Measurements from ENCODE around the gene CDADC1.
"Not testable (repeated sequence)": the region's sequence is repeated elsewhere in the genome, so short reads cannot be mapped to it uniquely, and the experiment has no call there.

The CDADC1 gene

DNA sequence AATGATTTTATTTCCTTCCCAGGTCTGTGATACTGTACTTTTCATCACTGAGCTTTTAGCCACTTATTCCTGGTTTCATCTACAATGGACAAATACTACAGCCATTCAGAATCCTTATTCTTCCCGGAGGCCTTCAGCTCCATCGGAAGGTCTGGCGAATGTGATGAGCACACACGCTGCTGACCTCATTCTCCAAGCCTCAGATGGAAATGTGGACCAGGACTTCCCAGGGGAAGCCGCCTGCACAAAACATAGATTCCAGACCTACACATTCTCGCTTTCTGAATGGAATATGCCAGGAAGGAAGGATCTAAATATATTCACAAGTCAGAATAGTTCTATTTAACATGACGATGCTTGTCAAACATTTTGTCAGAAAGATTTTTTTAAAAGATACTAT is 75.6 kb downstream of the CDADC1 start:
- no peak overlapping the region for H3K4me3 ChIP-seq (ENCODE audit: low read depth in 1 of 2, low read length in 2 of 2)
- no peaks in the 10 kb centered on the region for H3K27me3 ChIP-seq (ENCODE audit: control insufficient read depth in 1 of 2, insufficient read depth in 2 of 2, low read length in 2 of 2)
- H3K9ac ChIP-seq (ENCODE audit: low read depth in 1 of 2, low read length in 2 of 2) = no peak overlapping the region
- no peaks in the 10 kb centered on the region for H3K9me3 ChIP-seq (ENCODE audit: control insufficient read depth in 1 of 2, low read length in 2 of 2)
- H3K4me1 ChIP-seq (ENCODE audit: control insufficient read depth in 1 of 2, insufficient read depth in 2 of 2, low read length in 2 of 2) = no peaks in the 10 kb centered on the region
- H3K27ac ChIP-seq (ENCODE audit: low read depth, low read length) = no peak overlapping the region
- H3K36me3 ChIP-seq (ENCODE audit: control insufficient read depth in 1 of 2, insufficient read depth in 2 of 2, low read length in 2 of 2) = no peaks in the 10 kb centered on the region

DNA sequence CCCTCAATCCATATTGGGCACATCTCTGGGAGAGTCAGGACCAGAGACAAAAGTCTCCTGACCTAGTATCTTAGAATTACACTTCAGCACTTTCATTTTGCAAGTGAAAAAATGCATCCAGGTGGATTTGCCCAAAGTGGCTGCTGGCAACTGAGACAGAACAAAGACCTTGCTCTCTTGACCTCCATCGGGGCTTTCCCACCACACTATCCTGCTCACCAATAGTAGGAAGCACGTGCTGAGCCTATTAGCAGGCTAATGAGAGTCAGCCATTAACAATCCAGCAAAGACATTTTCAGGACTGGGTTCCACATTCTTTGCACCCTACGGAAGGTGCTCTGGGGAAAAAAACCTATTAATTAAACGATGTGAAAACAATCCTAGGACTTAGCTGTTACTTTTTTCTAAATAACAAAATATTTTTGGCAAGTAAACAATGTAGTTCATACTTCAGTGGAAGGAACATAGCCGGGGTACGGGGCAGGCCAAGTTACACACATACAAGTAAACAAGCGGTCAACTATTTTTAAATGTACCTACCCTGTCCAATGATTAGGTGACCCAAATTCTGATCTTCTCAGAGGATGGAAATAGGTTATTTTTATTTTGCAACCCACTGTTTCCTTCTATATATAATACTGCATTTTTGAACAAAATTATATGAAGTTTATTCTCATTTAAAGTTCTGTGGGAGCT is 78.6 kb downstream of the CDADC1 start:
- Histone ChIP-seq H3K9me3 (ENCODE audit: control insufficient read depth in 1 of 2, low read length in 2 of 2) (no peaks in the 10 kb centered on the region), H3K9ac (ENCODE audit: low read depth in 1 of 2, low read length in 2 of 2) (no peak overlapping the region), H3K4me1 (ENCODE audit: control insufficient read depth in 1 of 2, insufficient read depth in 2 of 2, low read length in 2 of 2) (no peaks in the 10 kb centered on the region), H3K36me3 (ENCODE audit: control insufficient read depth in 1 of 2, insufficient read depth in 2 of 2, low read length in 2 of 2) (no peaks in the 10 kb centered on the region), H3K4me3 (ENCODE audit: low read depth in 1 of 2, low read length in 2 of 2) (no peak overlapping the region), H3K27me3 (ENCODE audit: control insufficient read depth in 1 of 2, insufficient read depth in 2 of 2, low read length in 2 of 2) (no peaks in the 10 kb centered on the region), H3K27ac (ENCODE audit: low read depth, low read length) (no peak overlapping the region)

DNA sequence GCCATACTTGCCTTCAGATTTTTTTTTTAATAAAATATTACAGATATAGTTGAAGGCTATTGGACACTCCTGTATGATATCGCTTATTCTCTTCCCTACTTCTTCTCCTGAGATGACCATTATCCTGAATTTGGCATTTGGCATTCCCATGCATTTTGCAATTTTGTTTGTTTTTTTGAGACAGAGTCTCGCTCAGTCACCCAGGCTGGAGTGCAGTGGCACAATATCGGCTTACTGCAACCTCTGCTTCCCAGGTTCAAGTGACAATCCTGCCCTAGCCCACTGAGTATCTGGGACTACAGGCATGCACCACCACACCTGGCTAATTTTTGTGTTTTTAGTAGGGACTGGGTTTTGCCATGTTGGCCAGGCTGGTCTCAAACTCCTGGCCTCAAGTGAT is 79.4 kb downstream of the CDADC1 start:
- not testable (repeated sequence) for H3K4me1 ChIP-seq (ENCODE audit: control insufficient read depth in 1 of 2, insufficient read depth in 2 of 2, low read length in 2 of 2); H3K4me3 ChIP-seq (ENCODE audit: low read depth in 1 of 2, low read length in 2 of 2); H3K9me3 ChIP-seq (ENCODE audit: control insufficient read depth in 1 of 2, low read length in 2 of 2); H3K9ac ChIP-seq (ENCODE audit: low read depth in 1 of 2, low read length in 2 of 2); H3K27me3 ChIP-seq (ENCODE audit: control insufficient read depth in 1 of 2, insufficient read depth in 2 of 2, low read length in 2 of 2); H3K27ac ChIP-seq (ENCODE audit: low read depth, low read length); H3K36me3 ChIP-seq (ENCODE audit: control insufficient read depth in 1 of 2, insufficient read depth in 2 of 2, low read length in 2 of 2)

DNA sequence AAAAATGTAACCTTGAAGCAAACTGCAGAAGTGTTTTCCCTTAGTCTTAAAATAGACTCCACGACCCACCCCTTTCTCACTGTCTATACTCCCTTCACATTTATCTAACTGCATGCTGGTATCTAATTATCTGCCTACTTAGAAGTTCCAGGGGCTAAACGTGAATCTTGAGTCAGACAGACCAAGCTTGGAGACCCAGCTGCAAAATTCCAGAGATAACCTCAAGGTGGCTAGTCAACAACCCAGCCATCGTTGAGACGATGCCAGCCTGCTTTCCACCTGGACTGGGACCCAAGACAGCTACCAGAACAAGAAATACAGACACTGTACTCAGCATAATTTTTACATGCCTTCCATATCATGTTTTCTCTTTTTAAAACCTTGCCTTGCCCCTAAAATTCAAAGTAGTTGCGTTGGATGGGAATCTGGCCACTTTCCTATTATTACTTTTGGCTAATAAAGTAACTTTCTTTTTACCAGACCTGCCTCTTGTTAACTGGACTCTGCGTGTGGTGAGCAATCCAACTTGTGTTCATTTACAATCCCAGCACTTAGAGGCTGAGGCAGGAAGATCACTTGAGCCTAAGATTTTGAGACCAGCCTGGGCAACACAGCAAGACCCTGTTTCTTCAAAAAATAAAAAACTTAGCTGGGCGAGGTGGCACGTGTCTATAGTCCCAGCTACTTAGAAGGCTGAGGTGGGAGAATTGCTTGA is 82.3 kb downstream of the CDADC1 start:
- H3K36me3 ChIP-seq (ENCODE audit: control insufficient read depth in 1 of 2, insufficient read depth in 2 of 2, low read length in 2 of 2) = no peaks in the 10 kb centered on the region
- no peaks in the 10 kb centered on the region for H3K4me1 ChIP-seq (ENCODE audit: control insufficient read depth in 1 of 2, insufficient read depth in 2 of 2, low read length in 2 of 2)
- H3K9me3 ChIP-seq (ENCODE audit: control insufficient read depth in 1 of 2, low read length in 2 of 2) = no peaks in the 10 kb centered on the region
- H3K9ac ChIP-seq (ENCODE audit: low read depth in 1 of 2, low read length in 2 of 2) = no peak overlapping the region
- no peak overlapping the region for H3K27ac ChIP-seq (ENCODE audit: low read depth, low read length)
- no peak overlapping the region for H3K4me3 ChIP-seq (ENCODE audit: low read depth in 1 of 2, low read length in 2 of 2)
- no peaks in the 10 kb centered on the region for H3K27me3 ChIP-seq (ENCODE audit: control insufficient read depth in 1 of 2, insufficient read depth in 2 of 2, low read length in 2 of 2)

DNA sequence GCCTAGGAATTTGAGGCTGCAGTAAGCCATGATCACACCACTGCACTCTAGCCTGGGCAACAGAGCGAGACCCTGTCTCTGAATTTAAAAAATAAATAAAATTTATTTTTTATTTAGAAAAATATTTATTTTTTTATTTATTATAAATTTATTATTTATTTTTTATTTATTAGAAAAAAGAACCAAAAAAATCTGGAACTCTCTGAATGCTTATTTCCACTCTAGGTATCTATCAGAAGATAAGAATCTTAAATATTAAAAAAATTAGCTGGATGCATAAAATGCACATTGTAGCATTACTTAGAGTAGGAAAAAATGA is 82.8 kb downstream of the CDADC1 start:
- Histone ChIP-seq H3K9ac (ENCODE audit: low read depth in 1 of 2, low read length in 2 of 2) (no peak overlapping the region), H3K9me3 (ENCODE audit: control insufficient read depth in 1 of 2, low read length in 2 of 2) (no peaks in the 10 kb centered on the region), H3K27me3 (ENCODE audit: control insufficient read depth in 1 of 2, insufficient read depth in 2 of 2, low read length in 2 of 2) (no peaks in the 10 kb centered on the region), H3K4me3 (ENCODE audit: low read depth in 1 of 2, low read length in 2 of 2) (no peak overlapping the region), H3K27ac (ENCODE audit: low read depth, low read length) (no peak overlapping the region), H3K4me1 (ENCODE audit: control insufficient read depth in 1 of 2, insufficient read depth in 2 of 2, low read length in 2 of 2) (no peaks in the 10 kb centered on the region), H3K36me3 (ENCODE audit: control insufficient read depth in 1 of 2, insufficient read depth in 2 of 2, low read length in 2 of 2) (no peaks in the 10 kb centered on the region)

DNA sequence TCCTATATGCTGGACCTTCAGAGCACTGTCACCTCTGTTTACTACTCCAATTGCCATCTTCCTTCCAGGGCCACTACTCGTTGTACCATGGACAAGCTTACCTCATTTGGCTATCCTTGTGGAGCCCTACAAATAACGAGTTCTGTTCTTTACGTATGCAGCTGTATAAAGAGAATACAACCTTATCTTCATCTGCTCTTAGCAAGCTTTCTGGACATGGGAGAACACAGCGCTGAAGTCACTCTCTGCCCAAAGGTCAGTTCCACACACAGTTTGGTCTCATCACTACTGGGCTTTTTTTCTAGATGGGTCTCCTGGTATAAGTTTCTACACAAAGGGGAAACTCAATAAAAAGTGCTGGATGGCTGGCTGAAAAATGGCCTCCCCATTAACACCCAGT is 88.9 kb downstream of the CDADC1 start:
- Histone ChIP-seq H3K27ac (ENCODE audit: low read depth, low read length) (no peak overlapping the region), H3K4me3 (ENCODE audit: low read depth in 1 of 2, low read length in 2 of 2) (no peak overlapping the region), H3K9me3 (ENCODE audit: control insufficient read depth in 1 of 2, low read length in 2 of 2) (no peaks in the 10 kb centered on the region), H3K4me1 (ENCODE audit: control insufficient read depth in 1 of 2, insufficient read depth in 2 of 2, low read length in 2 of 2) (no peaks in the 10 kb centered on the region), H3K36me3 (ENCODE audit: control insufficient read depth in 1 of 2, insufficient read depth in 2 of 2, low read length in 2 of 2) (no peaks in the 10 kb centered on the region), H3K27me3 (ENCODE audit: control insufficient read depth in 1 of 2, insufficient read depth in 2 of 2, low read length in 2 of 2) (no peaks in the 10 kb centered on the region), H3K9ac (ENCODE audit: low read depth in 1 of 2, low read length in 2 of 2) (no peak overlapping the region)

DNA sequence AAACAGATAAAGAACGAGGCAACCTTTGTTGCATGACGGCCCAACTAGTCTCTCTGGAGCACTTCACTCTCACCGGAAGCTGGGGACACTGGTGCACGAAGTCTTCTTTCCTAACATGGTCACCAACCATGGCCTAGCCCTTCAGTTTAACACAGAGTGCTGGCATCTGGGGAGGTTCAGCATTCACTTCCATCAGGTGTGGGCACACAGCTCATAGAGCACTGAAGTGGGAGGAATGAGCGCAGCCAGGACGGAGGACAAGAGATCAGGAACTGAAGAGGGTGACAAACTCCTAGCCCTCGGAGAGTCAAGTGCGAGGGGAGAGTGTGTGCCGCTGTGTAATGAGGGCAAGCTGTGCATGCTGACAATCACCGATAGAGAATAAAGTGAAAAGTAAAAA is 92.4 kb downstream of the CDADC1 start:
- Histone ChIP-seq H3K4me3 (ENCODE audit: low read depth in 1 of 2, low read length in 2 of 2) (no peak overlapping the region), H3K27ac (ENCODE audit: low read depth, low read length) (no peak overlapping the region), H3K9ac (ENCODE audit: low read depth in 1 of 2, low read length in 2 of 2) (no peak overlapping the region), H3K36me3 (ENCODE audit: control insufficient read depth in 1 of 2, insufficient read depth in 2 of 2, low read length in 2 of 2) (no peaks in the 10 kb centered on the region), H3K4me1 (ENCODE audit: control insufficient read depth in 1 of 2, insufficient read depth in 2 of 2, low read length in 2 of 2) (no peaks in the 10 kb centered on the region), H3K27me3 (ENCODE audit: control insufficient read depth in 1 of 2, insufficient read depth in 2 of 2, low read length in 2 of 2) (no peaks in the 10 kb centered on the region), H3K9me3 (ENCODE audit: control insufficient read depth in 1 of 2, low read length in 2 of 2) (no peaks in the 10 kb centered on the region)

DNA sequence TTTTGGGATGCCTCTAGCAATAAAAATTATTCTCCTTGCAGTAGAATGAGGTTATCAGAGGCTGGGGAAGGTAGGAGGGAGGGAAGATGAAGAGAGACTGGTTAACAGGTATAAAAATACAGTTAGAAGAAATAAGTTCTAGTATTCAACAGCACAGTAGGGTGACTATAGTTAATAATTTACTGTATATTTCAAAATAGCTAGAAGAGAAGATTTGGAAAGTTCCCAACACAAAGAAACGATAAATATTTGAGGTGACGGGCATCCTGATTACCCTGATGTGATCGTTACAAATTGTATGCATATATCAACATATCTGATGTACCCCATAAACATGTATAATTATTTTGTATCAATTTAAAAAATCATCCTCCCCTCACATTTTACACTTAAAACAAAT is 93.8 kb downstream of the CDADC1 start:
- no peak overlapping the region for H3K9ac ChIP-seq (ENCODE audit: low read depth in 1 of 2, low read length in 2 of 2)
- no peaks in the 10 kb centered on the region for H3K4me1 ChIP-seq (ENCODE audit: control insufficient read depth in 1 of 2, insufficient read depth in 2 of 2, low read length in 2 of 2)
- H3K9me3 ChIP-seq (ENCODE audit: control insufficient read depth in 1 of 2, low read length in 2 of 2) = no peaks in the 10 kb centered on the region
- H3K27me3 ChIP-seq (ENCODE audit: control insufficient read depth in 1 of 2, insufficient read depth in 2 of 2, low read length in 2 of 2) = no peaks in the 10 kb centered on the region
- no peak overlapping the region for H3K4me3 ChIP-seq (ENCODE audit: low read depth in 1 of 2, low read length in 2 of 2)
- H3K36me3 ChIP-seq (ENCODE audit: control insufficient read depth in 1 of 2, insufficient read depth in 2 of 2, low read length in 2 of 2) = no peaks in the 10 kb centered on the region
- no peak overlapping the region for H3K27ac ChIP-seq (ENCODE audit: low read depth, low read length)

DNA sequence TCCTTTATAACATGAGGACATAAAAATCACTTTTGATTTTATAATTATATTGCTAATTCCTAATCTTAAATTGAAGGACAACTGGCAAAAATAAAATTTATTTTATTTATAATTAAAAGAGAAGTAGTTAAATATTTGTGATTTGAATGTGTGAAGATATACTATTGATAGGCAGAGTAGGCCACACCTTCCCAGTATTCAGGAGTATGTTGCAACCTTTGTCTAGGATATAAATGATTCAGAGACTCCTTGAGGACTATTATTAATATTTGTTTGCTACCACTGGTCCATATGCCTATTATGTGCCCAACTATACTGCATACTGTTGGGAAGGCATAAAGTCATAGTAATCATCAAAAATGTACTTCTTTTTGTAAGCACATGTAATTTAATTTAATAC is 94.2 kb downstream of the CDADC1 start:
- no peak overlapping the region for H3K9ac ChIP-seq (ENCODE audit: low read depth in 1 of 2, low read length in 2 of 2)
- H3K9me3 ChIP-seq (ENCODE audit: control insufficient read depth in 1 of 2, low read length in 2 of 2) = no peaks in the 10 kb centered on the region
- no peaks in the 10 kb centered on the region for H3K4me1 ChIP-seq (ENCODE audit: control insufficient read depth in 1 of 2, insufficient read depth in 2 of 2, low read length in 2 of 2)
- H3K27me3 ChIP-seq (ENCODE audit: control insufficient read depth in 1 of 2, insufficient read depth in 2 of 2, low read length in 2 of 2) = no peaks in the 10 kb centered on the region
- H3K4me3 ChIP-seq (ENCODE audit: low read depth in 1 of 2, low read length in 2 of 2) = no peak overlapping the region
- H3K36me3 ChIP-seq (ENCODE audit: control insufficient read depth in 1 of 2, insufficient read depth in 2 of 2, low read length in 2 of 2) = no peaks in the 10 kb centered on the region
- no peak overlapping the region for H3K27ac ChIP-seq (ENCODE audit: low read depth, low read length)

DNA sequence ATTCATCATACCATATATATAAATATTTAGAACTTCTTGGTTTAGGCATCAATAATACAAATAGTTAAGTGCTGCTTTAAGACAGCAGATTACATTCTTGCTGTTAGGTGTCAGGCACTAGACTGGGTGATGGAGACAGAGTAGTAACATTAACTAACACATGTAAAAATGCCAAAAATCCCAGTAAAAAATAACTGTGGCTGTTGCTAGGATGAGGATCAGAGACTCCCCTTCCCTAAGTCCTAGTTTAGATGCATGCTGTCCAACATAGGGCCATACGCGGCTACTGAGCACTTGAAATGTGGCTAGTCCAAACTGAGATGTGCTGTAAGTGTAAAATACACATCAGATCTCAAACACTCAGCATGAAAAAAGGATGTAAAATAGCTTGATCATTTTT is 94.7 kb downstream of the CDADC1 start:
- Histone ChIP-seq H3K9me3 (ENCODE audit: control insufficient read depth in 1 of 2, low read length in 2 of 2) (no peaks in the 10 kb centered on the region), H3K4me3 (ENCODE audit: low read depth in 1 of 2, low read length in 2 of 2) (no peak overlapping the region), H3K27ac (ENCODE audit: low read depth, low read length) (no peak overlapping the region), H3K4me1 (ENCODE audit: control insufficient read depth in 1 of 2, insufficient read depth in 2 of 2, low read length in 2 of 2) (no peaks in the 10 kb centered on the region), H3K9ac (ENCODE audit: low read depth in 1 of 2, low read length in 2 of 2) (no peak overlapping the region), H3K36me3 (ENCODE audit: control insufficient read depth in 1 of 2, insufficient read depth in 2 of 2, low read length in 2 of 2) (no peaks in the 10 kb centered on the region), H3K27me3 (ENCODE audit: control insufficient read depth in 1 of 2, insufficient read depth in 2 of 2, low read length in 2 of 2) (no peaks in the 10 kb centered on the region)
